NCI-H345 treated with DMSO at 0.1 percent for 48 hours (cell line): ENCODE measurements around the gene SALL1.

Source experiments
- DNase-seq: peaks from one replicate; lab custom pipeline; 2025; ENCODE audit not compliant: unreplicated experiment; lab: John Stamatoyannopoulos, UW

The SALL1 gene

GRCh38 chr16:51143196-51143977 lies 7.7 kb downstream of the SALL1 start:
- no peak for DNase-seq

GRCh38 chr16:51141541-51141940 lies 9.5 kb downstream of the SALL1 start:
- DNase-seq = no peak

GRCh38 chr16:51141106-51141505 lies 10.0 kb downstream of the SALL1 start:
- no peak for DNase-seq

- no peak for DNase-seq
Observed at GRCh38 chr16:51140112-51140511, 11.0 kb downstream of the SALL1 start.

- no peak for DNase-seq
Observed at GRCh38 chr16:51139568-51139967, 11.5 kb downstream of the SALL1 start.

- no peak for DNase-seq
Observed at GRCh38 chr16:51138178-51138577, 12.9 kb downstream of the SALL1 start.

GRCh38 chr16:51137097-51137496 lies 14.0 kb downstream of the SALL1 start:
- DNase-seq = no peak

- no peak for DNase-seq
Observed at GRCh38 chr16:51134876-51135275, 16.2 kb downstream of the SALL1 start.

- no peak for DNase-seq
Observed at GRCh38 chr16:51134269-51134812, 16.7 kb downstream of the SALL1 start.

- DNase-seq = no peak
Observed at GRCh38 chr16:51133688-51134087, 17.4 kb downstream of the SALL1 start.

- DNase-seq = no peak
Observed at GRCh38 chr16:51133183-51133582, 17.9 kb downstream of the SALL1 start.

- DNase-seq = no peak
Observed at GRCh38 chr16:51132490-51133115, 18.5 kb downstream of the SALL1 start.

- DNase-seq = no peak
Observed at GRCh38 chr16:51131619-51132018, 19.5 kb downstream of the SALL1 start.

- DNase-seq = no peak
Observed at GRCh38 chr16:51129105-51129504, 22.0 kb downstream of the SALL1 start.

- no peak for DNase-seq
Observed at GRCh38 chr16:51125992-51126391, 25.1 kb downstream of the SALL1 start.

- no peak for DNase-seq
Observed at GRCh38 chr16:51124896-51125295, 26.2 kb downstream of the SALL1 start.

- no peak for DNase-seq
Observed at GRCh38 chr16:51121850-51122249, 29.2 kb downstream of the SALL1 start.

GRCh38 chr16:51120730-51121347 lies 30.2 kb downstream of the SALL1 start:
- no peak for DNase-seq

- no peak for DNase-seq
Observed at GRCh38 chr16:51119973-51120729, 30.9 kb downstream of the SALL1 start.

- DNase-seq = no peak
Observed at GRCh38 chr16:51119556-51119955, 31.5 kb downstream of the SALL1 start.

GRCh38 chr16:51116353-51116752 lies 34.7 kb downstream of the SALL1 start:
- DNase-seq = no peak
